Diencephalon (tissue), 1 donor: ENCODE measurements around the gene PRSS53. TPM values are rescaled to one million over a fixed set of nuclear protein-coding genes. Genes with fewer than 3 reads are reported as not detected.

ENCODE experiments used
- total RNA-seq: library from RNA; depleted of rRNA; stranded (reverse); fragments of >200 nt; gene quantifications from one replicate; pipeline ENCODE4 v1.2.3, GENCODE V29; 2014

The PRSS53 gene
- total RNA-seq, result 2.5 TPM

DNA sequence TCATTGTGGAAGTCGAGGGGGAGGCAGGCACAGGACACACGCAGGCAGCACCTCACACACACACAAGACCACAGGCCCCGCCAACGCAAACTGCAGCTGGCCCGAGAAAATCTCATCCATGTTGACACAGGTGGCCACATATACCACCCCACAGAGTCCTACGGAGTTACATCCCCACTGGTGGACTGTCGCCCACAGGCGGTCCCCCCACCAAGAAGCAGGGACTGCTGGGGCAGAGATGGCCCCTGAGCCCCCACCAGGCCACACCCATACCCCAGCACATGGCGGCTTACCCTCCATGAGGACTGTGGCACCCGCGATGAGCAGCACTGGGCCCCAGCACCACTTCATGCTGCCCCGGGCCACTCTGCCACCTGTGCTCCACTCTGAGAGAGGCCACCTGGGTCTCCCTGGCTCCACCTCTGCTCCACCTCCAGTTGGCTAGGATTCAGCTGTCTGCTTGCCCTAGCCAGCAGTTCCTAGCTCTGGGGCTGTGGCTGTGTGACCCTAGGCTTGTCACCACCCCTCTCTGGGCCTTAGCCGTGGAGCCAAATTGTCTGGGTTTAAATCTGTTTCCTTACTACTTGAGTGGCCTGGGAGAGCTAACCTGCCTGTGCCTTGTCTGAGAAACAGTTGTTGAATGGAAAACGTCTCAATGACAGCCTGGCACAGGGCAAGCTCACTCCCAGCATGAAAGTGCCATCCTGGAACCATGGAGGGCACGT is at the start of gene PRSS53:
TSS of gene PRSS53 (minus strand) at position 485 of the 725 bp plus-strand sequence. CDS start at position 351, 134 bp downstream.

GRCh38 chr16:31135535-31136286 is 47.0 kb upstream of the PRSS53 start, which contains the start of gene PRSS8:
Gene PRSS8 (minus strand): TSS chr16:31135727. CDS start chr16:31135498, 229 bp downstream.

GRCh38 chr16:31117384-31118222 is 28.9 kb upstream of the PRSS53 start, which contains the start of gene KAT8:
Gene KAT8 (plus strand): TSS chr16:31117664. CDS start chr16:31117682, 18 bp downstream.

DNA sequence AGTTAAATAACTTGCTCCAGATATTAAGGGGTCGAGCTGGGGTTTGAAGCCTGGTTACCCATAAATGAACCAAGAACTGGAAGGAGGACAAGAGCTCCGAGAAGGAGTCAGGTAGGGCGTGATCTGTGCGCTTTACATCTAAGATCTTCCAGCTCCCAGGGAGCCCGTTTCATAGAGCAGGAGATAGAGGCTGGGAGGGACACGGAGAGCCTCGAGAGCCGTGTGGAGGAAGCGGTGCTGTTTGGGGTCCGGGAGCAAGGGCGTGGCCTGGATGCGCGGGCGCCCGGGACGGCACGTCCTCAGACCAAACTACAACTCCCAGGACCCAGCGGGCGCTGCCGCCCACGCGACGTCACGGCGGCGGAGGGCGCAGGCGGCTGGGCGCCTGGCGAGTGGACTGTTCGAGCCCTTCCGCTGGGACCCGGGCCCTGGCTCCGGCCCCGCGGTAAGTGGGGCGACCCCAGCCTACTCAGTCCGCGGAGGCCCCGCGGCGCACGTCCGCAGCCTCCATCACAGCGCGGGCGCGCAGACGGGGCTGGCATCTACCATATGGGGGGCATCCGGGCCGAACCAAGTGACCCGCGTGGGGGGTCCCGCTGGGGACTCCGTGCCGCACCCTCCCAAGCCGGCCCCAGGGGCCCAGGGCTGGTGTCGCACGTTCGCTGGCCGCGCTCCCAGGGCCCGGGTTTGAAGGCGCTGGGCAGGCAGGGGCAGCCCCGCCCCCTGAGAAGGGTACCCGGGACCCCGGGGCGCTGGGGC is 19.5 kb upstream of the PRSS53 start, which contains the start of gene BCKDK:
TSS of gene BCKDK (plus strand) at position 352 of the 759 bp plus-strand sequence. CDS start 838 bp downstream, outside the sequence.

GRCh38 chr16:31094424-31095120 is 5.8 kb upstream of the PRSS53 start, which contains the start of gene VKORC1:
Gene VKORC1 (minus strand): TSS chr16:31094797. CDS start chr16:31094729, 68 bp downstream.

DNA sequence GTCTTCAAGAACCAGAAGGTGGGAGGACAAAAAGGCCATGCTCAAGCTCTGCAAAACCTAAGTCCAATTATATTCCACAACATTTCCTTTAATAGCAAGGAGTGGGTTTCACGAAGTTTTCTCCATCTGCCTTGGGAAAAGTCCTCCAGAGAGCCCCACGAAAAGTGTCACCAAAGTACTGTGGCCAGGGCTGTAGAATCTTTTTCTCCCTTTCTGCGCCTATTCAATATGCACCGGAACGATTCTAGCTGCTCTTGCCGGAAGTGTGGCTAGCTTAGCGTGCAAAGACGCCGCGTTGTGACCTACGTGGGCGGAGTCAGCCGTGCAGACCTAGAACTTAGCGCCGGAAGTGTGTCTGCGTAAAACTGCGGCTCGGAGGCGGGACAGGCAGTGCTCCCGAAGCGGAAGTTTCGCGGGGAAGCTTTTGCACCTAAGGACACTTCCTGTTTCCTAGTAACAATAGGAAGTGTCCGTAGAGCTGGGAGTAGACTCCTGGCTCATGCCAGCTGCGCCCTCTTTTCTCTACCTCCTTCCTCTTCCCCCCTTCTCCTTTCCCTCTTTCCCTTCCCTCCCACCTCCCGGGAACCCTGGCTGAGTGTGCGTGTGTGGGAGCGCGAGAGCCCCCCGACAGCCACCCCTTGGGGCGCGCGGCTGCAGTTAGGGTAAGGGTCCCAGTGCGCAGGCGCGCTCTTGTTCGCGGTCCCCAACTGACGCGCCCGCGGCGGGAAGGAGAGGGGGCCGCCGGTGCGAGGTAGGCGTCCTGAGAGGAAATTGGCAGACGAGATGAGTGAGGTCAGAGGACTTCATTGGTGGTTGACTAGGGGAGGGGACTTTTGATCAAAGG is 14.6 kb downstream of the PRSS53 start, which contains the start of the genes ZNF646 and ZNF668:
TSS of gene ZNF646 (plus strand) at position 453 of the 844 bp plus-strand sequence. CDS start 1,903 bp downstream, outside the sequence.
TSS of gene ZNF668 (minus strand) at position 271 of the 844 bp plus-strand sequence. CDS start 9,781 bp downstream, outside the sequence.

Other genes with a start within 250 kb of the PRSS53 start
- gene BCL7C, start 194.9 kb downstream of the PRSS53 start, total RNA-seq, result 45.4 TPM
- 0.92 TPM for gene CTF1, start 192.3 kb downstream of the PRSS53 start, total RNA-seq
- 49.8 TPM for gene FBXL19, start 165.4 kb downstream of the PRSS53 start, total RNA-seq
- 6.2 TPM for gene ORAI3, start 139.9 kb downstream of the PRSS53 start, total RNA-seq
- 3.9 TPM for gene SETD1A, start 131.2 kb downstream of the PRSS53 start, total RNA-seq
- gene HSD3B7, start 103.7 kb downstream of the PRSS53 start, total RNA-seq, result 3.5 TPM
- 49.4 TPM for gene STX1B, start 78.3 kb downstream of the PRSS53 start, total RNA-seq
- 21.9 TPM for gene STX4, start 55.4 kb downstream of the PRSS53 start, total RNA-seq
- 7.6 TPM for gene ZNF668, start 14.7 kb downstream of the PRSS53 start, total RNA-seq
- 11.8 TPM for gene ZNF646, start 14.5 kb downstream of the PRSS53 start, total RNA-seq
- 55.6 TPM for gene VKORC1, start 5.9 kb upstream of the PRSS53 start, total RNA-seq
- gene BCKDK, start 19.4 kb upstream of the PRSS53 start, total RNA-seq, result 17.8 TPM
- gene KAT8, start 28.7 kb upstream of the PRSS53 start, total RNA-seq, result 37.4 TPM
- gene PRSS8, start 46.8 kb upstream of the PRSS53 start, total RNA-seq, result not detected
- gene PRSS36, start 61.1 kb upstream of the PRSS53 start, total RNA-seq, result 2.8 TPM
- gene FUS, start 91.2 kb upstream of the PRSS53 start, total RNA-seq, result 64.4 TPM
- gene PYCARD, start 113.8 kb upstream of the PRSS53 start, total RNA-seq, result 7.4 TPM
- gene TRIM72, start 125.2 kb upstream of the PRSS53 start, total RNA-seq, result 0.69 TPM
- gene PYDC1, start 128.2 kb upstream of the PRSS53 start, total RNA-seq, result 0.92 TPM
- 4.6 TPM for gene ITGAM, start 171.0 kb upstream of the PRSS53 start, total RNA-seq